ENCODE measurements around the gene DBNL.

DNA sequence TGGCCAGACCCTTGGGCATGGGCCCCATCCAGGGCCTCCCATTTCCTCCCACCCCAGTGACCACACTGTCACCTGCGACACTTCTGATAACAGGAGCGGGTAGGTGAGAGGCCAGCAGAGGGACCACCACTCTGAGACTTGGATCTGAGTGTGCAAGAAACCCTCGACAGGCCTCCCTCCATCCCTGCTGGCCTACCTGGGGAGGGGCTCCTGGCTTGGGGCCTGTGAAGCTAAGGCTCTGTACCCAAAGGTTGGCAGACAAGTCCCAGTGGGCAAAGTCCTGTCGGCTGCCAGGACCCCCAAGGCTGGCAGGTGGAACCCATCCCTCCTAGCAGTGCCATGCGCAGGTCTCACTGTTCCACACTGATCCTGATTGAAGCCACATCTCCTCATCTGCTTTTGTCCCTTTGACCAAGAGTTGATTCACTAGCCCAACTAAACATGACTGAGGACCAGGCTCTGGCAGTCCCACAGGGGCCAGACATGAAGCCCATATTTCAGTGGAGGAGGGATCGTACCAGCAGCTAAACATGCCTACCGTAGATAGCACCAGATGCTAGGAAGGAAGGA lies 22.1 kb downstream of the DBNL start:
- TF ChIP-seq ZBTB26 (CRISPR knock-in tag; IDR thresholded peaks at IDR 0.05; ENCODE audit: borderline replicate concordance): no peak
- TF ChIP-seq CENPX (CRISPR knock-in tag; IDR thresholded peaks at IDR 0.05): no peak
- TF ChIP-seq JUN (CRISPR knock-in tag; IDR thresholded peaks at IDR 0.05): no peak
- TF ChIP-seq ZBTB7A (CRISPR knock-in tag; IDR thresholded peaks at IDR 0.05): no peak
- TF ChIP-seq RARG (CRISPR knock-in tag; IDR thresholded peaks at IDR 0.05; ENCODE audit: low read depth): no peak
- TF ChIP-seq, protein P1, sequence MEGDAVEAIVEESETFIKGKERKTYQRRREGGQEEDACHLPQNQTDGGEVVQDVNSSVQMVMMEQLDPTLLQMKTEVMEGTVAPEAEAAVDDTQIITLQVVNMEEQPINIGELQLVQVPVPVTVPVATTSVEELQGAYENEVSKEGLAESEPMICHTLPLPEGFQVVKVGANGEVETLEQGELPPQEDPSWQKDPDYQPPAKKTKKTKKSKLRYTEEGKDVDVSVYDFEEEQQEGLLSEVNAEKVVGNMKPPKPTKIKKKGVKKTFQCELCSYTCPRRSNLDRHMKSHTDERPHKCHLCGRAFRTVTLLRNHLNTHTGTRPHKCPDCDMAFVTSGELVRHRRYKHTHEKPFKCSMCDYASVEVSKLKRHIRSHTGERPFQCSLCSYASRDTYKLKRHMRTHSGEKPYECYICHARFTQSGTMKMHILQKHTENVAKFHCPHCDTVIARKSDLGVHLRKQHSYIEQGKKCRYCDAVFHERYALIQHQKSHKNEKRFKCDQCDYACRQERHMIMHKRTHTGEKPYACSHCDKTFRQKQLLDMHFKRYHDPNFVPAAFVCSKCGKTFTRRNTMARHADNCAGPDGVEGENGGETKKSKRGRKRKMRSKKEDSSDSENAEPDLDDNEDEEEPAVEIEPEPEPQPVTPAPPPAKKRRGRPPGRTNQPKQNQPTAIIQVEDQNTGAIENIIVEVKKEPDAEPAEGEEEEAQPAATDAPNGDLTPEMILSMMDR (CRISPR knock-in tag; IDR thresholded peaks at IDR 0.05): no peak
